Kidney (tissue), 14 donors: ENCODE measurements around the gene NDFIP1. TPM values are rescaled to one million over a fixed set of nuclear protein-coding genes. Genes with fewer than 3 reads are reported as not detected.
"Not testable (repeated sequence)": the region's sequence is repeated elsewhere in the genome, so short reads cannot be mapped to it uniquely, and the experiment has no call there.

ENCODE experiments used
- DNase-seq, 5 donors: peaks; one replicate each; pipeline ENCODE4 v3.0.0-alpha.2; 2013 to 2020
- FAIRE-seq: peaks from 2 replicates; lab custom pipeline; 2012; peaks lifted over from hg19 to GRCh38; lab: Jason Lieb, UNC
- H3K27ac ChIP-seq, 2 donors: one replicate each; pipeline ENCODE4 v1.7.0; 2013; ENCODE audit warnings: low read depth in 2 of 2, low read length in 2 of 2, inconsistent platforms in 1 of 2
- H3K27me3 ChIP-seq: one replicate; pipeline ENCODE4 v1.7.1; 2013; ENCODE audit warnings: low read length, inconsistent platforms; ENCODE audit not compliant: control insufficient read depth, insufficient read depth
- H3K36me3 ChIP-seq, 3 donors: one replicate each; pipeline versions ENCODE4 v1.7.0 to v1.7.1; 2013; ENCODE audit warnings: low read length in 3 of 3, control low read depth in 1 of 3, inconsistent platforms in 1 of 3; ENCODE audit not compliant: insufficient read depth in 3 of 3, control insufficient read depth in 2 of 3
- H3K4me1 ChIP-seq, 3 donors: one replicate each; pipeline versions ENCODE4 v1.7.0 to v1.7.1; 2013; ENCODE audit warnings: low read length in 3 of 3, inconsistent platforms in 1 of 3, low read depth in 1 of 3; ENCODE audit not compliant: control insufficient read depth in 2 of 3, insufficient read depth in 2 of 3
- H3K4me3 ChIP-seq, 3 donors: one replicate each; pipeline versions ENCODE4 v1.7.0 to v1.8.1; 2013; ENCODE audit warnings: low read length in 3 of 3, control low read depth in 1 of 3, inconsistent platforms in 1 of 3
- H3K9ac ChIP-seq, 3 donors: one replicate each; pipeline versions ENCODE4 v1.7.0 to v1.7.1; 2013; ENCODE audit warnings: low read length in 3 of 3, control low read depth in 1 of 3, inconsistent platforms in 1 of 3
- H3K9me3 ChIP-seq, 3 donors: one replicate each; pipeline versions ENCODE4 v1.7.0 to v1.7.1; 2013; ENCODE audit warnings: low read length in 3 of 3, control low read depth in 1 of 3, inconsistent platforms in 1 of 3; ENCODE audit not compliant: control insufficient read depth in 2 of 3, insufficient read depth in 1 of 3
- intact Hi-C: fragments of 100-400 bp; cut with DNase I; formaldehyde crosslinking; loops from one replicate; pipeline ENCODE4 v1.11.1; 2022
- polyA plus RNA-seq: library from polyadenylated mRNA; stranded (reverse); fragments of 350-450 nt; fragmentation: Illumina TruSeq; extraction: RNeasy Lipid Tissue Mini Kit (QIAGEN cat#74804); gene quantifications from one replicate; pipeline ENCODE4 v1.2.3, GENCODE V29; 2014; ENCODE audit warnings: low read depth, low replicate concordance; ENCODE audit not compliant: insufficient read depth
- total RNA-seq: library from RNA; stranded (reverse); fragmentation: NEBNext Ultra II Directional; extraction: Animal tissue kit (Norgen Biotek cat#: 25700); gene quantifications from one replicate; pipeline ENCODE4 v1.2.1, GENCODE V29; 2021
- TF ChIP-seq, protein P1 (sequence below): IDR thresholded peaks from 3 replicates; pipeline ENCODE4 v1.5.1; 2012; ENCODE audit warnings: mild to moderate bottlenecking, moderate library complexity, borderline replicate concordance; ENCODE audit not compliant: insufficient read depth; ENCODE audit errors: extremely low read depth
- donor health status: control.
- donor health status: control.
- donor health status: control.
- donor health status: control.
- donor health status: control.
- donor health status: DM: yes; HTN: yes; CAD: no.
- donor health status: Normal renal cell carcinoma (clear cell type).

Gene NDFIP1
- total and polyA plus RNA-seq, 2 donors from 2014 or later = 92.8 to 107 TPM

DNA sequence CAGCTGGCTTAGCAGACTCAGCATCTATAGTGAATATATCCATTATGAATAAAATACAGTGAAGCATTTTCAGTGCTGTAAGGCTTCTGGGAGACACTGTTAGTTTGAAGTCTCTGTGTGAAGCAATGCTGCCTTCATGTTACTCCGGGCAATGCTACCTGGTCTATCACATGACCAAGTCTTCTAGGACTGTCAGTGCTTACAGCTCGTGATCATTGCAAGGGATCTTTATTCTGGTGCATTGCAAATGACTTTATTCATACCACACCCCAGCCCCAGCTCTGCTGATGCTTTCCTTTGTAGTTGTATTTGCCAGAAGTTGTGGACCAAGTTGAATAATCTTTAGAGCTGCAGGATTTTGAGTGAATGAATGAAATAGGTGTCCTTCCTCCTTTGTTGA is 21.9 kb upstream of the NDFIP1 start:
- H3K9ac ChIP-seq = no peak overlapping the region
- H3K4me1 ChIP-seq = no peaks in the 10 kb centered on the region
- H3K4me3 ChIP-seq = no peak overlapping the region
- no peak overlapping the region for H3K27ac ChIP-seq
- intact Hi-C loops = no loop called here
- TF ChIP-seq, protein P1, sequence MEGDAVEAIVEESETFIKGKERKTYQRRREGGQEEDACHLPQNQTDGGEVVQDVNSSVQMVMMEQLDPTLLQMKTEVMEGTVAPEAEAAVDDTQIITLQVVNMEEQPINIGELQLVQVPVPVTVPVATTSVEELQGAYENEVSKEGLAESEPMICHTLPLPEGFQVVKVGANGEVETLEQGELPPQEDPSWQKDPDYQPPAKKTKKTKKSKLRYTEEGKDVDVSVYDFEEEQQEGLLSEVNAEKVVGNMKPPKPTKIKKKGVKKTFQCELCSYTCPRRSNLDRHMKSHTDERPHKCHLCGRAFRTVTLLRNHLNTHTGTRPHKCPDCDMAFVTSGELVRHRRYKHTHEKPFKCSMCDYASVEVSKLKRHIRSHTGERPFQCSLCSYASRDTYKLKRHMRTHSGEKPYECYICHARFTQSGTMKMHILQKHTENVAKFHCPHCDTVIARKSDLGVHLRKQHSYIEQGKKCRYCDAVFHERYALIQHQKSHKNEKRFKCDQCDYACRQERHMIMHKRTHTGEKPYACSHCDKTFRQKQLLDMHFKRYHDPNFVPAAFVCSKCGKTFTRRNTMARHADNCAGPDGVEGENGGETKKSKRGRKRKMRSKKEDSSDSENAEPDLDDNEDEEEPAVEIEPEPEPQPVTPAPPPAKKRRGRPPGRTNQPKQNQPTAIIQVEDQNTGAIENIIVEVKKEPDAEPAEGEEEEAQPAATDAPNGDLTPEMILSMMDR = no peak
- H3K36me3 ChIP-seq = no peaks in the 10 kb centered on the region
- DNase-seq (no peak), FAIRE-seq (no peak)
- no peaks in the 10 kb centered on the region for H3K27me3 ChIP-seq
- no peaks in the 10 kb centered on the region for H3K9me3 ChIP-seq

DNA sequence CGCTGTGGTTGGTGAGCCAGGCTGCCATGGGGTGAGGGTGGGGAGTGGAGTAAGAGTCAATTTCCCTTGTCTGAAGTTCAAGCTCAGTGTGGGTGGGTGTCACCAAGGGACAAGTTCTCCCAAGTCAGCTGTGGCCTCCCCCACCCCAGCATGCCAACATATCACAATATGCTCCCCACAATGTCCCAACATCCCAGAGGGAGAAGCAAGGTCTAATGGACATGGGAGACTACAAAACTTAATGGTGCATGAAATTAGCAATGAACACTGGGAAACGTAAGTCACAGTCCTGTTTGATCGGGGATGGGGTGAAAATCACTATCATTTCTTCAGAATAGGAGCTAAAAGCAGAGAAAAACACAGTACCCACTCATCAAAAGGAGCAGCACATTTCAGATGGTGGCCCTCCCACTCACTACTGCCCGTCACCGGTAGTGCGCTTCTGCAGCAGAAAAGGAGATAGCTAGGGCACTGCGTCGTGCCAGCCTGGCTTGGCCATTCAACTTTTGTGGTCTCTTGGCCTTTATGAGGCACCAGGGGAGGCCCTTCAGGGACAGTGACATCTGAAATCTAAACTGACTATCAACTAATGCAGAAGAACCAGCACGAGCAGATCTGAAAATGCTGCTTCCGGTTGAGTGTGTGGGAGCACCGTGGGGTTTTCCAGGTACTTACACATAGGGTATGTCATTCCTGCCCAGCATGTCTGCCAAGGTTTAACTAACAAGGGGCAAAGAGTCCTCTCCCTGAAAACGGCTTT is 20.5 kb upstream of the NDFIP1 start:
- H3K27ac ChIP-seq = no peak overlapping the region
- H3K36me3 ChIP-seq = no peaks in the 10 kb centered on the region
- H3K27me3 ChIP-seq = no peaks in the 10 kb centered on the region
- DNase-seq (peak in 1 of 5 donors; percentile 46), FAIRE-seq (no peak)
- H3K9me3 ChIP-seq = no peaks in the 10 kb centered on the region
- H3K4me1 ChIP-seq = no peaks in the 10 kb centered on the region
- TF ChIP-seq, protein P1 = no peak
- H3K9ac ChIP-seq = no peak overlapping the region
- intact Hi-C loops = no loop called here
- no peak overlapping the region for H3K4me3 ChIP-seq

DNA sequence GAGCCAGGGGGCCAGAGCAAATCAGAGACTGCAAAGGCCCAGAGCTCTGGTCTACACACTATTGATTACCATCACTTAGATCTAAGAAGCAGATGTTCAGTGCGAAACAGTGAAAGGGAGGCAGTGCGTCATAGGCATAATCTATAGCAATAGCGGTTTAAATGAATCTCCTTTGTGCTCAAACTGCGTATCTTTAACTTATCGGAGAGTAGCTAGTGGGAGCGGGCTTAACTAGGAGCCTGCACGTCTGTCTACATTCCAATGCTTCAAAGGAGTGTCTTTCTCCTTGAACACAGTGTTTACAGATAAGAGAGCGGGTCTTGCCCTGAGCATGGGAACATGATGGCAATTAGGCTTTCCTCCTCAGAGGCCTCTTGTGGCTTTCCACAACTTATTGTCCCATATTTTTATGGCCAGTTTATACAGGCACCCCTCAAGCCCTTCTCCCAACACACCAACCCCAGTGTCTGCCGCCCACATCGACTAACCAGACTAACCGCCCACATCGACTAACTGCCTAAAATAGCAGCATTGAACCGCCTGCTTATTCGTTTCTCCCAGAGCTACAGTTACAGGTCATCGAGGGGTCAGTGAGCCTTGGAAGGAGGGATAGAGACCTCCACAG is 19.6 kb upstream of the NDFIP1 start:
- H3K27me3 ChIP-seq, intact Hi-C loops, H3K9ac ChIP-seq, FAIRE-seq, H3K9me3 ChIP-seq, H3K27ac ChIP-seq, H3K36me3 ChIP-seq, H3K4me3 ChIP-seq, H3K4me1 ChIP-seq: not testable (repeated sequence)
- DNase-seq = peak in 2 of 5 donors; percentile 53 to 59

DNA sequence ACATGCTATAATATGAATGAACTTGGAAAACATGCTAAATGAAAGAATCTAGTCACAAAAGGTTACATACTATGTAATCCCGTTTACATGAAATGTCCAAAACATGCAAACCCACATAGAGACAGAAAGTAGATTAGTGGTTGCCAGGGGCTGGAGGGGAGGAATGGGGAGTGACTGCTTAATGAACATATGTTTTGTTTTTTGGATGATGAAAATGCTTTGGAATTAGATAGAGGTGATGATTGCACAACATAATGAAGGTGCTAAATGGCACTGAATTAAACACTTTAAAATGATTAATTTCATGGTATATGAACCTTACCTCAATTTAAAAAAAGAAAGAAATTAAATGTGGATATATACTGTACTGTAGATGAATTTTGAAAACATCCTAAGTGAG is 17.6 kb upstream of the NDFIP1 start:
- Histone ChIP-seq H3K4me1 (peaks cover 0 to 6% (median 4%) of the 10 kb centered on the region in 3 donors), H3K9ac (no peak overlapping the region), H3K27me3 (no peaks in the 10 kb centered on the region), H3K4me3 (no peak overlapping the region), H3K9me3 (no peaks in the 10 kb centered on the region), H3K27ac (no peak overlapping the region), H3K36me3 (no peaks in the 10 kb centered on the region)
- TF ChIP-seq, protein P1 = no peak
- intact Hi-C loops = no loop called here
- FAIRE-seq = no peak
- DNase-seq = no peak
